Bone marrow (tissue), 2 donors: Measurements from ENCODE around the gene GRIK1.
A peak's percentile ranks its signal among the peaks of the same experiment; 100 is the strongest.

ENCODE experiments used
- DNase-seq, 2 donors: peaks; one replicate each; lab custom pipeline; 2025; lab: John Stamatoyannopoulos, UW

The GRIK1 gene

DNA sequence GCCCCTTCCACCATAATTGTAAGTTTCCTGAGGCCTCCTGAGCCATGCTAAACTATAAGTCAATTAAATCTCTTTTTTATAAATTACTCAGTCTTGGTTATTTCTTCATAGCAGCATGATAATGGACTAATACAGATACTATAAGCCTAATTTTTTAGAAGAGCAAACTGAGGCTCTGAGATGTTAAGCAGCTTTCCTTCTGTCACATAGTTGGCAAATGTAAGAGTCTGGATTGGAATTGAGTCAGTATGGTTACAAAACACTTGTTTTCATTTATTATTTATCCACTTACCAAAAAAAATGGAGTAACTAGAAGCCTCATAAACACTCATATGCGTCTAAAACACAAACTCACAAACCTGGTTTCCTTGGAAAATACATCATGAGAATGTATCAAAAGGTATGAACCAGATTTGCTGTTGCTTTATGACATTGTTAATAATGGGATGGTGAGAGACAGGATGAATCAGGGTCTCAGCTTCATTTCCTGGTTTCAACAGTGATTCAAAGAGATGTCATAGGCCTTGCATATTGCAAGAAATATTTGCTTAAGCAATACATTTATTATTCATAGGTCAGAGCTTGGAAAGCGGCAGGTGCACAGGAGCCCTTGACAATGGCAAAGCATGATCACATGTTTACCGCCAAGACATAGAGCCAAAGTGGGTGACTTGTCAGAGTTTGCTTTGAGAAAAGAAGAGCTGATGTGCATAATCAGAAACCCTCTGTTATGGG, 221.5 kb downstream of the GRIK1 start:
- no peak for DNase-seq

DNA sequence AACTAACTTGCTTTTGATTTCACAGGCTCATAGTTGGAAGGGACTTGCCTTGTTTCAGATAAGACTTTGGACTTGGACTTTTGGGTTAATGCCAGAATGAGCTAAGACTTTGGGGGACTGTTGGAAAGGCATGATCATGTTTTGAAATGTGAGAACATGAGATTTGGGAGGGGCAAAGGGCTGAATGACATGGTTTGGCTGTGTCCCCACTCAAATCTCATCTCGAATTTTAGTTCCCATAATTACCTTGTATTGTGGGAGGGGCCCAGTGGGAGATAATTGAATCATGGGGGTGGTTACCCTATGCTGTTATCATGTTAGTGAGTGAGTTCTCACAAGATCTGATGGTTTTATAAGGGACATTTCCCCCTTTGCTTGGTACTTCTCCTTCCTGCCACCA, 222.1 kb downstream of the GRIK1 start:
- DNase-seq: no peak

DNA sequence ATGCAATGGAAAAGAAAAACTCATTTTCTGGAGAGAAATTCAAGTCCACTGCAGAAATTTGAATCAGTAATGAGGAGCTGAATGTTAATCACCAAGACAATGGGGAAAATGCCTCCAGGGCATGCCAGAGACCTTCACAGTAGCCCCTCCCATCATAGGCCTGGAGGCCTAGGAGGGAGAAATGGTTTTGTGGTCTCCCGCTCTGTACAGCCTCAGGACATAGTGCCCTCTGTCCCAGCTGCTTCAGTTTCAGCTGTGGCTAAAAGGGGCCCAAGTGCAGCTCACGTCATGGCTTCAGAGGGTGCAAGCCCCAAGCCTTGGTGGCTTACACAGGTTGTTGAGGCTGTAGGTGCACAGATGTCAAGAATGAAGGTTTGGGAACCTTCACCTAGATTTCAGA, 223.0 kb downstream of the GRIK1 start:
- no peak for DNase-seq

DNA sequence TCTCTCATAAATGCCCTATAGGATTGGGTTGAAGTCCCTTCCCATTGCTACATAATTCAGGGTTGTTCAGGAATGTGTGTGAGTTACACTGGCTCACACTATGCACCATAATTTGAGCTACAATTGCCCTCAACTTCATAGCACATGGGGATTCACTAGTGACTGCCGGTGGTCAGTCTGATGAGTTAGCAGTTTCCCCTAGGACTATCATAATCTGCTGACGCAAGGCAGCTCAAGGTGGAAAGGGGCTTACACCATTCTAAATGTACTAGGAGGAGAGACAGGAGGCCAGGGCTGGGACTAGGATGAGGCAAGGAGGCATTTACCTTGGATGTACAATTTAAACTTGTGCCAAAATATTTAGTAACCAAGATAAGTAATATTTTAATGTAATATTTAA, 224.7 kb downstream of the GRIK1 start:
- no peak for DNase-seq

DNA sequence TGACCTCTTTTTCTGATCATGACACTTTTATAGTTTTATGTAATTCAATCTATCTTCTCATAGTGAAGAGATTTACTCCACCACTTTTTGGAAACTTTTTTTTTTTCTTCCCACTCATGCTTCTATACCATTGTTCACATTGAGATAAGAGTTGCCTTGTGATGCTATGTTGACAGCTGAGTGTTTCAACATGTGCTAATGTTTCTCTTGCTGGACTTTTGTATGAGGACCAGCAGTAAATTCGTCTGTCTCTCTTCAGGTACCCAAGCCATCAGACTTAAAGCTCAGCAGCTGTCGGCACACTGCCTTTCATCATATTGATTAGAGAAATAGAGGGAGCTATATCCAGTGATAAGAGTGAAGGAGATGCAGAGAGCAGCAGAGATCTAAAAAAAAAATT, 227.0 kb downstream of the GRIK1 start:
- no peak for DNase-seq

DNA sequence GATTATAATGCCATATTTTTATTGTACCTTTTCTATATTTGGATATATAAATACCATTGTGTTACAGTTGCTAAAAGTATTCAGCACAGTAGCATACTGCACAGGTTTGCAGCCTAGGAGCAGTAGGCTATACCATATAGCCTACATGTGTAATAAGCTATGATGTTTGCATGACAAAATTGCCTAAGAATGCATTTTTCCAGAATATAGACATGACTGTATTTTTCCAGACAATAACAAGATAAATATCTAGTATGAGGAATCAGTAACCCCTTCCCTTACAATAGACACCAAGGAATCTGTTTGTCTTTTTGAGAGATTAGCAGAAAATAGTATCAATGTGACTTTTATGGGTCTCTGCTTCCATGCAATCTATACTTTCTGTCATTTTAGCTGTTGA, 228.6 kb downstream of the GRIK1 start:
- DNase-seq: no peak

DNA sequence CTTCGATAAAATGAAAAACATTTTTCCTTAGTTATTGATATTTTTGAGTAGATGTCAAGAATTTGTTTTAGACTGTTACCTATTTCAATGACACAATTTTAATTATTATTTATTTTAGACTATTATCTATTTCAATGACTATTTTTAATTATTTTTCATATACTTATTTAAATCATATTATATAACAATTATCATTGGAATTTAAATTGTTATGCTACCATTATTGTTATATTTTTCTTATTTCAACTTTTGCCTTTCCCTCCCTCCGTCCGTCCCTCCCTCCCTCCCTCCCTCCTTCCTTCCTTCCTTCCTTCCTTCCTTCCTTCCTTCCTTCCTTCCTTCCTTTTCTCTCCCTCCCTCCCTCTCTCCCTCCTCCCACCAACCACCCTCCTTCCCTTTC, 229.3 kb downstream of the GRIK1 start:
- DNase-seq: no peak

DNA sequence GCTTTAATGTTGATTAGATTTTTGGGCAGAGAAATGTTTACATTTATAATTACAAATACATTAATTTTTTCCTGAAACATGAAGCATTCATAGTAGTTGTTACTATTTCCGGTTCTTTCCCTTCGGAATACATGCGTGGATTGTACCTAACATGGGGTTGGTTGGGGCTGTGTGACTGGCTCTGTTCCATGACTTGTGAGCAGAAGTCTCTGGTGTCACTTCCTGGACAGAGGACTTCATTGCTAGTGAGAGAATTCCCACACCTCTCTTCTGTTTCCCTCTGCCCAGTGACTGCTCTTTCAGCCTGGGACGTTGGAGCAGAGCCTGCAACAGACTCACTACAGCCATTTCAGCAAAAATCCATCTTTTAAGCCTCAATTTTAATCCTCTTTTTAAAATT, 231.4 kb downstream of the GRIK1 start:
- no peak for DNase-seq

DNA sequence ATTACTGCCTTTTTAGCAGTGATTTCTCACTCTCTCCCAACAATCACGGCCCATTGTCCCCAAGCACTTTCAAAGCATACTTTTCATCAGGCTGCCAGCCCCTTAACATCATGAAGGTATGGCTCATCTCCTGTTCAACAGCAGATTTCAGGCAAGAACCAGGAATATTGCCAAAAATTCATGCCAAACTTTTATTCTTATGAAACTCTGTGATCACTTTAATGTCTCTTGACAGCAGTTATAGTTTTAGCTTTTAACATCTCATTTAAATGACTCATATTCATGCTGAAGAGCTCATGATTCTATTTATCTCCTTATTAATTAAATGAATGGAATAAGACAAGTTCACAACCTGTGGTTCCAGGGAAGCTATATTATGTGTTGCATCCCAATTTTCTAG, 235.1 kb downstream of the GRIK1 start:
- DNase-seq: no peak

DNA sequence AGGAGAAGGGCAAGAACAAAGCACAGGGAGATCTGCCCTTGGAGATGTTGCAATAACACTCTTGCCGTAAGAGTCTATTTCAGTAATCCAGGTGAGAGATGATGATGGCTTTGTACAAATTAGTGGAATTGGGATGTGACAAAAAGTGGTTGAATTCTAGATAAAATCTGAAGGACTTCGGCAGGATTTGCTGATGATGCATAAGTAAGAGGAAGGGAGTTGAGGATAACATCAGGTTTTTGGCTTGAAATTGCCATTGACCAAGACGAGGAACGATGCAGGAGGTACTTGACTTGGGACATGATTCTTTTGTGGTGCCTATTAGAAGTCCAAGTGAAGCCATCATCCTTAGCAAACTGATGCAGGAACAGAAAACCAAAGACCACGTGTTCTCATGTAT, 238.1 kb downstream of the GRIK1 start:
- DNase-seq: no peak

DNA sequence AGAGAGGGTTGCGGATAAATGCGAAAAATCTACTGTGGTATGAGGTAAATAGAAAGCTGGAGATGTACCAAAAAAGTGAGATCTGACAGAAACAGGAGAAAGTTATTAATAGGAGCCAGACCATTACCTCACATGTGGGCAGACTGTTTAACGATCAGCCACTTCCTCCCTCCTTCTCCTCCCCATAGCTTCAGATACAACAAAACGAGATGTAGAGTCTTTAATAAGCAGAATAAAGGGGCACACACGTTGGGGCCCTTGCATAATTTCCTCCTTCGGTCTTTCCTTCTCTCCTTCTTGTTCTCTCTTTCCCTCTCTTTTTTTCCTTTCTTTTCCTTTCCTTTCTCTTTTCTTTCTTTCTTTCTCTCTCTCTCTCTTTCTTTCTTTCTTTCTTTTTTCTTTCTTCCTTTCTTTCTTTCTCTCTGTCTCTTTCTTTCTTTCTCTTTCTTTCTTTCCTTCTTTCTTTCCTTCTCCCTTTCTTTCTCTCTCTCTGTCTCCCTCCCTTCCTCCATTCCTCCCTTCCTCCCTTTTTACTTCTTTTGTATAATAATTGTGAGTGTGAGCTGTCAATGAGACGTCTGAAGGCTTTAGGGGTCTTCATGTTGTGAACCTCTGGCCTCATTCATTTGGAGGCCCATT, 242.1 kb downstream of the GRIK1 start:
- DNase-seq: peak in 1 of 2 donors; percentile 71

DNA sequence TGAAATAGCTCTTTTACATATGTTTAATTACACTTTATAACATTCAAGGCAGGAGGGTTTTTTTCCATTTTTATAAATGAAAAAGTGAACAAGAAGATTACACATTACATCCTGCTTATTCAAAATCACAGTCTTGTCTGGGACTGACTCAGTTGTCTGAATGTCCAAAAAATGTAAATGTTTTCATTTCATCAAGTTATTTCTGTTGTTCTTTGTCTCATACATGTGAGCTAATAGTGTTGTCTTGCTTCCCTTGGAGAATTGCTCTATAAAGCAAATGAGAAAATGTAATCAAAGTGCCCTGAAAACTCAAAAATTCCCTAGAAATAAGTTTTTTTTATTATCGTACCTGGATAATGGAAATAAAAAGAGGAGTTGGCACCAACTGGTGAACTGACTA, 242.9 kb downstream of the GRIK1 start:
- no peak for DNase-seq

DNA sequence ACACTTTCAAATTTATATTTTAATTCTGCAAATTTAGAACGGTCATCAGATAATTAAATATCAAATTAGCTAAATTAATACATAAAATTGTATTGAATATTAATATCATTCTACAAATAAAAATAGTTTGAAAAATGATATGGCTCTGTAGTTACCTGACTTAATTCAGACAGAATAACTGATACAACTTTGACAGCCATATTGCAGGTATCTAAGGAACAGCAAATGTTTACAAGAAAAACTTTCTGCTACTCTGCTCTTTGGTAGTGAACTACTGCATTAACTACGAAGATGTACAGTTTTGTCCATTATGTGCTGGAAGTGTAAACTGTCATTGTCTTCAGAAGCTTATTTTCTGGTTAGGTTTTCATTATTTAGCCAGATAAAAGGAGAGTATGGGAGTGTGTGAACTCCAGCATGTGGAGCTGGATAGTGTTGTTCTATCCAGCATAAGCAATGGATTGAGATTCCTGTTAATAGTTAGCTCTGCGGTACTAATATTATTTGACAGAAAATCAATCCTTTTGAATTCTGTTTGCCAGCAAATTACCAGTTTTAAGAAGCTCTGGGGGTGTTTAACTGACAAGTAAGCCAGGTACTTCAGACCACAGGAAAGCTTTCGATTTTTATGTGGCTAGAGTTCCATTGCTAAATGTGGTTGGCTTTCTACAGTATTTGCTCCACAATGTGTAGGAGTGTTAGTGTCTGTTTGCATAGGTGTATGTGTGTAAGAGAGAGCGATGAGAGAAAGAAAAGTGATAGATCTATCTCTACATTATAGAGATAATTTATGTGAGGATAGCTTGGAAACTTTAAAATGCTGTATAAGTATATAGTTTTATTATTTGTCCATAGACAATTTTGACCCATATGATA, 247.9 kb downstream of the GRIK1 start:
- no peak for DNase-seq

DNA sequence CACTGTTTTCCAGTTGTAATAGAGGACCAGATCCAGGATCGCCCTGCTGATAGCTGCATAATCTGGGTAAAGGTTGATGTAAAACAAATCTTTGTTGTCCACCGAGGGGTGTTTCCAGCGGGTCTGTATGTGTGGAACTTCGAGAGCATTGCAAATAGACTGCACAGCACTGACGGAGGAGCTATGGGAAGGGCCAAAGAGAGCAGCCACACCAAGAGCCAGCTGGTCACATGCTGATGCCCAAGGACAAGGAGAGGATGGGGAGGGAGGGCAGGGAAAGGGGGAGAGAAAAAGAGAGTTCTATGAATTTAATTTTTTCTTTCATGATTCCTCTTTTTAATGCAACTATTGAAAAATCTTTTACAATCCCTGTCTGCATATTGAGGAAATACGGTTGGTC, 250.0 kb downstream of the GRIK1 start:
- DNase-seq: no peak

DNA sequence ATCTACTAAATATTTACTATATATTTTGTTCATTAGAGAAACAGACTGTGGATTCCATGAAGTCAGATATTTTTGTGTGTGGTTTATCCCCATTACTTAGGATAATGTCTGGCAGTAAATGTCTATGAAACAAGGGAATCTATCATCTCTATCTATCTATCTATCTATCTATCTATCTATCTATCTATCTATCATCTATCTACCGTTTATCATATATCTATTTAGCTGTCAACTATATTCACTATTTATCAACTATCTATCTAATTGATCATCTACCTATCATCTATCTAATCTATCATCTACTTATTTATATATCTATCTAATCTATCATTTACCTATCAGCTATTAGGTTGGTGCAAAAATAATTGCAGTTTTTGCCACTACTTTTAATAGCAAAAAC, 255.7 kb downstream of the GRIK1 start:
- no peak for DNase-seq

DNA sequence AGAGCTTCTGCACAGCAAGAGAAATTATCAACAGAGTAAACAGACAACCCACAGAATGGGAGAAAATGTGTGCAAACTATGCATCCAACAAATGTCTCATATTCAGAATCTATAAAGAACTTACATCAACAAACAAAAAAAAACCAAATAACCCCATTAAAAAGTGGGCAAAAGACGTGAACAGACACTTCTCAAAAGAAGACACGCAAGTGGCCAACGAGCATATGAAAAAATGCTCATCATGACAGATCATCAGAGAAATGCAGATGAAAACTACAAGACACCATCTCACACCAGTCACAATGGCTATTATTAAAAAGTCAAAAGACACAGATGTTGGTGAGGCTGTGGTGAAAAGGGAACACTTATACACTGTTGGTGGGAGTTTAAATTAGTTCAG, 257.0 kb downstream of the GRIK1 start:
- no peak for DNase-seq

DNA sequence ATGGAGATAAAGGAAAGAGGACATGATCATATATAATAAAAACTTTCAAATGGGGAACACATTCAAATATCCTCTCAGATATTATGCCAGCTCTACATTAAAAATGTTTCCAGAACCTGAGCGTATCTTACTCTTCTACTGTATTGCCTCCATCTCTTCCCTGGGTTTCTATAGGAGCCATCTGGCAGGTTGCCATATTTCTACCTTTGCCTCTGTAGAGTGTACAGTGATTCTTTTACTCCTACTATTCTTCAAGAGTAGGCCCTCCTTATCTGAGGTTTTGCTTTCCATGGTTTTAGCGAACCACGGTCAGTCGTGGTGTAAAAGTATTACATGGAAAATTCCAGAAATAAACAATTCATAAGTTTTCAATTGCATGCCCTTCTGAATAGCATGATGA, 259.5 kb downstream of the GRIK1 start:
- DNase-seq: no peak

DNA sequence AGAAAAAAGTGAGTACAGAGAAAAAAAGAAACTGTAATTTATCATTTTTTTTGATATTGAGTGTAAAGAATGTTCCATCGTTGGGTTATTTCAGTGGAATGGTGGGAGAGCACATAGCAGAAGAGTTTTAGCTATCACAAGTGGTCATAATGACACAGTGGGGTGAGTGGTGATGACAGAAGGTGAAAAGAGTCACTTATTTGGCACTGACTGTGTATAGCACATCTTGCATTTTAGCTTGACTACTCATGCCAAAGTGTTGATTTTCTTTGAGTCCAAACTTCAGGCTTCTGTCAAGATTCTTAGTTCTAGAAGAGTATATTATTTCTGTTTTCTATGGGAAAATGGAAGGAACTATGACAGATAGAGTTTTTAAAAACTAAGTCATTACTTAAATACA, 261.2 kb downstream of the GRIK1 start:
- DNase-seq: no peak

DNA sequence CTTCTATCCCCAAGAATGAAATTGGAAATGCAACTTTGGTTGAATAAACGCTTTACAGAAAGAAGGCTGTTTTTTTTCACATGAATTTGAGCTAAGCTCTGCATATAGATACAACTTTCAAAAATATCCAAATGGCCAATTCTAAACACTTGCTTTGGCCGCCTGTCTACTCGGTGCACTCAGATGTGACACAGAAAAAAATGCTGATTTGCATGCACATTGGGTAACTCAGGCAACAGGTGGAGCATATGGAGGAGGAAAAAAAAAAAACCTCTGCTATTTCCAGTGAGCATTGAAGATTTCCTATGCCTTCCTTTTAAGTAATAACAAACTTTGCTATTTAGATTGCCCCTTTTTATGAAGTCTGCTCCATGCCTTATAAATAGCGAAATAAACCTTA, 262.5 kb downstream of the GRIK1 start:
- DNase-seq: no peak

DNA sequence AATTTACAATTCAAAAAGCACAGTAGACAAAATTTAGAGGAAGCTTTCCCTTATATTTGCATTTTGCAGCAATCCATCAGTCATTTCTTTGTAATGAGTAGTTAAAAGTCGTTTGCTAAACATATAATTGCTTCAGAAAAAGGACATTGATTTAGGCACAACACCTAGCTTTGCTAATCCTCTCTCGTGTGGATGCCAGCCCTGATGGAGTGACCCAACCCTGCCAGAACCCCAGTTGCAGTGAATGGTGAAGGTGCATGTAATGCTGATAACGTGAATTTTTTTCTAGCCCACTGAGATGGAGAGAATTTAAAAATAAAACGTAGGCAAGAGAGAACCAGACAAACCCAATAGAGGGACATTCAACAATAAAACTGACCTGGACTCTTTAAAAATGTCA, 263.4 kb downstream of the GRIK1 start:
- no peak for DNase-seq

DNA sequence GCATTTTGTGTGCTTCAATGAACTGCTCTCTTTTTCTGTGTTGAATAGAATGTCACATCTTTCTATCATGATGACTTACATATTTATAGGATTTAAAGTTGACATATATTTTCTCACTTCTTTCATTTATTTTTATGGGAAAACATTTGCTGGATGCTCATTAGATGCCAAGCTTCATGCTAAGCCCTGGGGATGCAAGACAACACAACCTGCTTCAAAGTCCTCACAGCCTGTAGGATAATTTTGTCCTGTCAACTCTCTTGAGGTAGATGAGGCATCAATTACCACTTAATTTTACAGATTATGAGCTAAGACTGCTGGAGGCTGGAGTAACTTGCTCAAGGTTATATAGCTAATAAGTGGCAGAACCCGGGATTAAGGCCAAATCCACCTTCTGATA, 264.3 kb downstream of the GRIK1 start:
- DNase-seq: no peak

DNA sequence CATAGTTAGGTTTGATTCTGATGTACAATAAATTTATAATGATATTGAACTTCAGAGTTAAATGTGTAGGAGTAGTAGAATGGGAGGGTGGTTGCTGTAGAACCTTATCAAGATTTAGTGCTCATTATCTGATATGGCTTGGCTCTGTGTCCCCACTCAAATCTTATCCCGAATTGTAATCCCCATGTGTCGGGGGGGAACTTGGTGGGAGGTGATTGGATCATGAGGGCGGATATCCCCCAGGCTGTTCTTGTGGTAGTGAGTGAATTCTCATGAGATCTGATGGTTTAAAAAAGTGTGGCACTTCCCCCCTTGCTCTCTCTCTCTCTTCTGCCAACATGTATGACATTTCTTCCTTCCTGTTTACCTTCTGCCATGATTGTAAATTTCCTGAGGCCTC, 265.5 kb downstream of the GRIK1 start:
- DNase-seq: no peak

DNA sequence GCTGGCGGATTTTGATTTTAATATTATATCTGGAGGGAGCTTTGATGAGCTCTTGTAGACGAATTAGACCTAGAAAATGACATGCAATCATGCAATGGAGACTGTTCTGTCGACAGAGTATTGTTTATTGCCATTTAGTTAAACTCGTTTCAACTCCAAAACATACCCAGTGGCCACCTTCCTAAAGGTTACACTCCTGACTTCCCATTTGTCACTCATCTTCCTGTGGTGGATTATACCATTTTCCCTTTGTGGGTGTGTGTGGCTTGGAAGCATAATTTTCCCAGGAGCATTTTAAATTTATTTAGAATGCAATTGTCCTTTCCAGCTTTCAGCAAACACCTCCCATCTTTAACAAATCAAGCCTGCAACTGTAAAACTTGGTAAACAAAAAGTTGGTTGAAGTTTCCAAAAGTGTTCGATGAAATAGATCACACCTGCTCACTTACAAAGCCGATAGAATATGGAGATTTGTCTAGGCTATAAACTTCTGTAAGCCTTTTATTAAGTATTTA, 266.6 kb downstream of the GRIK1 start:
- no peak for DNase-seq
